NOMO-1 treated with dmso at 0.1 percent for 144 hours (cell line): Measurements from ENCODE around the gene FKBP4.

Experiments
- DNase-seq: peaks from one replicate; lab custom pipeline; 2025; ENCODE audit not compliant: unreplicated experiment; lab: John Stamatoyannopoulos, UW

Gene FKBP4

GRCh38 chr12:2812290-2813213 is 17.8 kb downstream of the FKBP4 start, which contains the start of gene ITFG2:
ITFG2 (plus strand) TSS chr12:2812668; CDS start chr12:2812761, 93 bp downstream.
- peak; percentile 98 for DNase-seq

- peak; percentile 89 for DNase-seq
These were observed 18.7 kb downstream of the FKBP4 start for GRCh38 chr12:2813214-2814185.

GRCh38 chr12:2819810-2820209 is 25.0 kb downstream of the FKBP4 start:
- DNase-seq = no peak

- DNase-seq = no peak
These were observed 25.7 kb downstream of the FKBP4 start for GRCh38 chr12:2820432-2820831.

- no peak for DNase-seq
These were observed 28.7 kb downstream of the FKBP4 start for GRCh38 chr12:2823483-2823882.

- no peak for DNase-seq
These were observed 29.8 kb downstream of the FKBP4 start for GRCh38 chr12:2824541-2824940.

GRCh38 chr12:2825132-2825531 is 30.4 kb downstream of the FKBP4 start:
- DNase-seq = no peak

- no peak for DNase-seq
These were observed 31.3 kb downstream of the FKBP4 start for GRCh38 chr12:2826036-2826435.

- DNase-seq = no peak
These were observed 32.1 kb downstream of the FKBP4 start for GRCh38 chr12:2826721-2827515.

- DNase-seq = no peak
These were observed 34.5 kb downstream of the FKBP4 start for GRCh38 chr12:2829275-2829674.

GRCh38 chr12:2832550-2833127 is 37.9 kb downstream of the FKBP4 start:
- DNase-seq = no peak

GRCh38 chr12:2833327-2833726 is 38.6 kb downstream of the FKBP4 start:
- DNase-seq = no peak

GRCh38 chr12:2833810-2834209 is 39.0 kb downstream of the FKBP4 start:
- no peak for DNase-seq

- no peak for DNase-seq
These were observed 40.1 kb downstream of the FKBP4 start, which contains the start of gene NRIP2 for GRCh38 chr12:2834581-2835491. NRIP2 (minus strand) TSS chr12:2835035; CDS start chr12:2834983, 52 bp downstream.

GRCh38 chr12:2835691-2836403 is 41.1 kb downstream of the FKBP4 start:
- no peak for DNase-seq

- no peak for DNase-seq
These were observed 41.8 kb downstream of the FKBP4 start for GRCh38 chr12:2836574-2836973.

GRCh38 chr12:2841056-2841650 is 46.4 kb downstream of the FKBP4 start:
- DNase-seq = no peak

- no peak for DNase-seq
These were observed 48.2 kb downstream of the FKBP4 start for GRCh38 chr12:2842948-2843347.
